Glutamatergic neuron (in vitro differentiated cells): Measurements from ENCODE around the gene SLC49A3. TPM values are rescaled to one million over a fixed set of nuclear protein-coding genes. Genes with fewer than 3 reads are reported as not detected.

Experiments
- DNase-seq: peaks from one replicate; pipeline ENCODE4 v3.0.0; 2022
- H3K27ac Mint-ChIP-seq: one replicate; pipeline ENCODE4 v1.8.0; 2020; ENCODE audit warnings: mild to moderate bottlenecking, mixed read lengths, inconsistent platforms; ENCODE audit not compliant: unreplicated experiment
- H3K27me3 Mint-ChIP-seq: one replicate; pipeline ENCODE4 v1.8.0; 2020; ENCODE audit warnings: mild to moderate bottlenecking, moderate library complexity, mixed read lengths, inconsistent platforms; ENCODE audit not compliant: unreplicated experiment
- H3K36me3 Mint-ChIP-seq: one replicate; pipeline ENCODE4 v1.8.0; 2020; ENCODE audit warnings: mild to moderate bottlenecking, mixed read lengths, inconsistent platforms; ENCODE audit not compliant: unreplicated experiment
- H3K4me1 Mint-ChIP-seq: one replicate; pipeline ENCODE4 v1.8.0; 2020; ENCODE audit warnings: mild to moderate bottlenecking, low read depth, mixed read lengths, inconsistent platforms; ENCODE audit not compliant: unreplicated experiment
- H3K4me3 Mint-ChIP-seq: one replicate; pipeline ENCODE4 v1.8.0; 2020; ENCODE audit warnings: mild to moderate bottlenecking, mixed read lengths, inconsistent platforms; ENCODE audit not compliant: unreplicated experiment
- H3K9me3 Mint-ChIP-seq: one replicate; pipeline ENCODE4 v1.8.0; 2020; ENCODE audit warnings: mild to moderate bottlenecking, moderate library complexity, mixed read lengths, inconsistent platforms; ENCODE audit not compliant: unreplicated experiment
- CTCF ChIP-seq: fragments of 200-600 bp; sonication (generic); IDR thresholded peaks from one replicate; pipeline ENCODE4 v1.5.0; 2021; ENCODE audit not compliant: partially characterized antibody, unreplicated experiment
- total RNA-seq: library from RNA; stranded (reverse); fragmentation: NEBNext Ultra II Directional; extraction: Animal tissue kit (Norgen Biotek cat#: 25700); gene quantifications from one replicate; pipeline ENCODE4 v1.2.1, GENCODE V29; 2021; ENCODE audit not compliant: unreplicated experiment

Gene SLC49A3
- total RNA-seq, 1 donor from 2014 or later, result not detected

GRCh38 chr4:651884-652642, 36.9 kb downstream of the SLC49A3 start:
- no peak overlapping the region for H3K4me3 Mint-ChIP-seq
- no peaks in the 10 kb centered on the region for H3K36me3 Mint-ChIP-seq
- peaks cover 6% of the 10 kb centered on the region for H3K9me3 Mint-ChIP-seq
- H3K27ac Mint-ChIP-seq, result no peak overlapping the region
- peaks cover 11% of the 10 kb centered on the region for H3K27me3 Mint-ChIP-seq
- no peak for DNase-seq
- TF ChIP-seq CTCF, result no peak
- no peaks in the 10 kb centered on the region for H3K4me1 Mint-ChIP-seq

GRCh38 chr4:650951-651883, 37.7 kb downstream of the SLC49A3 start:
- H3K4me3 Mint-ChIP-seq, result no peak overlapping the region
- H3K27ac Mint-ChIP-seq, result no peak overlapping the region
- peaks cover 9% of the 10 kb centered on the region for H3K9me3 Mint-ChIP-seq
- no peak for TF ChIP-seq CTCF
- H3K36me3 Mint-ChIP-seq, result no peaks in the 10 kb centered on the region
- DNase-seq, result no peak
- H3K27me3 Mint-ChIP-seq, result peaks cover 14% of the 10 kb centered on the region
- peaks cover 4% of the 10 kb centered on the region for H3K4me1 Mint-ChIP-seq

GRCh38 chr4:650461-650860, 38.5 kb downstream of the SLC49A3 start:
- Mint-ChIP-seq H3K27me3 (peaks cover 10% of the 10 kb centered on the region), H3K4me1 (peaks cover 5% of the 10 kb centered on the region), H3K27ac (no peak overlapping the region), H3K36me3 (peaks cover 3% of the 10 kb centered on the region), H3K9me3 (peaks cover 9% of the 10 kb centered on the region), H3K4me3 (no peak overlapping the region)
- TF ChIP-seq CTCF, result no peak
- DNase-seq, result no peak

GRCh38 chr4:649751-650310, 39.1 kb downstream of the SLC49A3 start:
- H3K9me3 Mint-ChIP-seq, result peaks cover 9% of the 10 kb centered on the region
- H3K4me3 Mint-ChIP-seq, result no peak overlapping the region
- H3K4me1 Mint-ChIP-seq, result peaks cover 5% of the 10 kb centered on the region
- no peak for TF ChIP-seq CTCF
- DNase-seq, result no peak
- H3K27ac Mint-ChIP-seq, result no peak overlapping the region
- peaks cover 3% of the 10 kb centered on the region for H3K36me3 Mint-ChIP-seq
- H3K27me3 Mint-ChIP-seq, result peaks cover 10% of the 10 kb centered on the region
